ENCODE measurements around the gene C15orf61. TPM values are rescaled to one million over a fixed set of nuclear protein-coding genes. Genes with fewer than 3 reads are reported as not detected.

The C15orf61 gene
- total RNA-seq, 1 experiment from 2014 or later = 6.6 TPM

GRCh38 chr15:67506775-67507747 is 13.9 kb upstream of the C15orf61 start:
- no peaks in the 10 kb centered on the region for H3K27me3 ChIP-seq
- DNase-seq = no peak
- H3K36me3 ChIP-seq = no peaks in the 10 kb centered on the region
- H3K4me1 ChIP-seq = peaks cover 5% of the 10 kb centered on the region; the same call in 1 of the 2 replicates
- H3K27ac ChIP-seq = no peak overlapping the region
- H3K4me3 ChIP-seq = no peak overlapping the region
- no peaks in the 10 kb centered on the region for H3K9me3 ChIP-seq (replicated peaks)

GRCh38 chr15:67508407-67508806 is 12.5 kb upstream of the C15orf61 start:
- H3K4me1 ChIP-seq = peaks cover 5% of the 10 kb centered on the region; the same call in 1 of the 2 replicates
- no peaks in the 10 kb centered on the region for H3K27me3 ChIP-seq
- no peak overlapping the region for H3K4me3 ChIP-seq
- H3K9me3 ChIP-seq (replicated peaks) = no peaks in the 10 kb centered on the region
- H3K27ac ChIP-seq = no peak overlapping the region
- H3K36me3 ChIP-seq = no peaks in the 10 kb centered on the region
- no peak for DNase-seq

GRCh38 chr15:67509918-67510317 is 11.0 kb upstream of the C15orf61 start:
- H3K4me1 ChIP-seq = peaks cover 5% of the 10 kb centered on the region; the same call in 1 of the 2 replicates
- no peaks in the 10 kb centered on the region for H3K9me3 ChIP-seq (replicated peaks)
- no peak overlapping the region for H3K27ac ChIP-seq
- DNase-seq = no peak
- H3K4me3 ChIP-seq = no peak overlapping the region
- H3K27me3 ChIP-seq = no peaks in the 10 kb centered on the region
- no peaks in the 10 kb centered on the region for H3K36me3 ChIP-seq

- H3K4me1 ChIP-seq = peaks cover 5% of the 10 kb centered on the region; the same call in 1 of the 2 replicates
- no peaks in the 10 kb centered on the region for H3K27me3 ChIP-seq
- no peaks in the 10 kb centered on the region for H3K9me3 ChIP-seq (replicated peaks)
- no peak overlapping the region for H3K4me3 ChIP-seq
- H3K36me3 ChIP-seq = no peaks in the 10 kb centered on the region
- DNase-seq = no peak
- no peak overlapping the region for H3K27ac ChIP-seq
These were observed 10.2 kb upstream of the C15orf61 start for GRCh38 chr15:67510597-67511190.

GRCh38 chr15:67511606-67512005 is 9.3 kb upstream of the C15orf61 start:
- H3K4me1 ChIP-seq = peaks cover 5% of the 10 kb centered on the region; the same call in 1 of the 2 replicates
- H3K9me3 ChIP-seq (replicated peaks) = no peaks in the 10 kb centered on the region
- no peak overlapping the region for H3K4me3 ChIP-seq
- no peak for DNase-seq
- H3K36me3 ChIP-seq = no peaks in the 10 kb centered on the region
- H3K27ac ChIP-seq = no peak overlapping the region
- H3K27me3 ChIP-seq = no peaks in the 10 kb centered on the region

- H3K4me1 ChIP-seq = peaks cover 5% of the 10 kb centered on the region; the same call in 1 of the 2 replicates
- H3K27me3 ChIP-seq = no peaks in the 10 kb centered on the region
- H3K4me3 ChIP-seq = no peak overlapping the region
- no peaks in the 10 kb centered on the region for H3K36me3 ChIP-seq
- H3K27ac ChIP-seq = no peak overlapping the region
- H3K9me3 ChIP-seq (replicated peaks) = no peaks in the 10 kb centered on the region
- no peak for DNase-seq
These were observed 8.8 kb upstream of the C15orf61 start for GRCh38 chr15:67512140-67512539.

GRCh38 chr15:67512933-67513714 is 7.8 kb upstream of the C15orf61 start:
- peaks cover 5% of the 10 kb centered on the region; the same call in 1 of the 2 replicates for H3K4me1 ChIP-seq
- no peaks in the 10 kb centered on the region for H3K36me3 ChIP-seq
- no peaks in the 10 kb centered on the region for H3K27me3 ChIP-seq
- H3K9me3 ChIP-seq (replicated peaks) = no peaks in the 10 kb centered on the region
- no peak for DNase-seq
- H3K4me3 ChIP-seq = no peak overlapping the region
- no peak overlapping the region for H3K27ac ChIP-seq

GRCh38 chr15:67515090-67515489 is 5.8 kb upstream of the C15orf61 start:
- no peak for DNase-seq
- Histone ChIP-seq H3K36me3 (no peaks in the 10 kb centered on the region), H3K27ac (no peak overlapping the region), H3K4me1 (peaks cover 5% of the 10 kb centered on the region; the same call in 1 of the 2 replicates), H3K4me3 (no peak overlapping the region), H3K27me3 (no peaks in the 10 kb centered on the region), H3K9me3 (replicated peaks) (no peaks in the 10 kb centered on the region)

GRCh38 chr15:67515557-67515956 is 5.4 kb upstream of the C15orf61 start:
- Histone ChIP-seq H3K4me3 (no peak overlapping the region), H3K36me3 (no peaks in the 10 kb centered on the region), H3K4me1 (peaks cover 5% of the 10 kb centered on the region; the same call in 1 of the 2 replicates), H3K9me3 (replicated peaks) (no peaks in the 10 kb centered on the region), H3K27ac (no peak overlapping the region), H3K27me3 (no peaks in the 10 kb centered on the region)
- no peak for DNase-seq

- no peak overlapping the region for H3K27ac ChIP-seq
- no peaks in the 10 kb centered on the region; the same call in 1 of the 2 replicates for H3K4me1 ChIP-seq
- H3K4me3 ChIP-seq = peak overlapping the region; percentile 72
- no peaks in the 10 kb centered on the region for H3K9me3 ChIP-seq (replicated peaks)
- peak in 1 of 2 experiments; percentile 4 for DNase-seq
- no peaks in the 10 kb centered on the region for H3K27me3 ChIP-seq
- H3K36me3 ChIP-seq = no peaks in the 10 kb centered on the region
These were observed 456 bp upstream of the C15orf61 start for GRCh38 chr15:67520321-67521028.

GRCh38 chr15:67521783-67522568 is 1.0 kb downstream of the C15orf61 start:
- no peaks in the 10 kb centered on the region for H3K36me3 ChIP-seq
- H3K27ac ChIP-seq = peak overlapping the region; percentile 89
- DNase-seq = peak; percentile 12 to 40
- no peaks in the 10 kb centered on the region for H3K9me3 ChIP-seq (replicated peaks)
- peak overlapping the region; percentile 72 for H3K4me3 ChIP-seq
- H3K4me1 ChIP-seq = no peaks in the 10 kb centered on the region; the same call in 1 of the 2 replicates
- H3K27me3 ChIP-seq = no peaks in the 10 kb centered on the region

GRCh38 chr15:67523330-67523729 is 2.4 kb downstream of the C15orf61 start:
- peaks cover 9% of the 10 kb centered on the region for H3K4me1 ChIP-seq
- DNase-seq = no peak
- H3K9me3 ChIP-seq (replicated peaks) = no peaks in the 10 kb centered on the region
- H3K27ac ChIP-seq = no peak overlapping the region
- 0 out of 2 replicates have a peak, but pooled peaks cover 4% of the 10 kb centered on the region for H3K36me3 ChIP-seq
- no peak overlapping the region for H3K4me3 ChIP-seq
- no peaks in the 10 kb centered on the region for H3K27me3 ChIP-seq

- Histone ChIP-seq H3K27ac (no peak overlapping the region), H3K9me3 (replicated peaks) (no peaks in the 10 kb centered on the region), H3K27me3 (no peaks in the 10 kb centered on the region), H3K4me3 (no peak overlapping the region), H3K4me1 (peaks cover 12% of the 10 kb centered on the region), H3K36me3 (0 out of 2 replicates have a peak, but pooled peaks cover 4% of the 10 kb centered on the region)
- DNase-seq = no peak
These were observed 3.3 kb downstream of the C15orf61 start for GRCh38 chr15:67524235-67524634.

All from SJCRH30 (cell line).